ENCODE results near the gene GJC1.
"Not testable (repeated sequence)": the region's sequence is repeated elsewhere in the genome, so short reads cannot be mapped to it uniquely, and the experiment has no call there.

Gene GJC1

GRCh38 chr17:44842748-44843147 lies 12.7 kb upstream of the GJC1 start:
- DNase-seq, result no peak

- DNase-seq, result no peak
Observed at GRCh38 chr17:44840936-44841335, 10.8 kb upstream of the GJC1 start.

- DNase-seq, result no peak
Observed at GRCh38 chr17:44840274-44840673, 10.2 kb upstream of the GJC1 start.

- no peak for DNase-seq
Observed at GRCh38 chr17:44837196-44837595, 7.1 kb upstream of the GJC1 start.

GRCh38 chr17:44832805-44833204 lies 2.7 kb upstream of the GJC1 start:
- DNase-seq, result no peak

- no peak for DNase-seq
Observed at GRCh38 chr17:44831371-44831770, 1.3 kb upstream of the GJC1 start.

- no peak for DNase-seq
Observed at GRCh38 chr17:44830359-44831288, 537 bp upstream of the GJC1 start.

GRCh38 chr17:44828919-44829522 lies 1.1 kb downstream of the GJC1 start:
- no peak for DNase-seq

GRCh38 chr17:44827863-44828262 lies 2.2 kb downstream of the GJC1 start:
- no peak for DNase-seq

GRCh38 chr17:44826123-44826790 lies 3.8 kb downstream of the GJC1 start:
- DNase-seq, result no peak

GRCh38 chr17:44825236-44825635 lies 4.9 kb downstream of the GJC1 start:
- DNase-seq, result not testable (repeated sequence)

- peak; percentile 82 for DNase-seq
Observed at GRCh38 chr17:44820631-44821212, 9.4 kb downstream of the GJC1 start.

GRCh38 chr17:44818508-44818907 lies 11.6 kb downstream of the GJC1 start:
- DNase-seq, result not testable (repeated sequence)

- no peak for DNase-seq
Observed at GRCh38 chr17:44812263-44812662, 17.8 kb downstream of the GJC1 start.

- DNase-seq, result not testable (repeated sequence)
Observed at GRCh38 chr17:44808656-44809388, 21.3 kb downstream of the GJC1 start.

GRCh38 chr17:44808156-44808555 lies 21.9 kb downstream of the GJC1 start:
- no peak for DNase-seq

GRCh38 chr17:44807817-44808155 lies 22.3 kb downstream of the GJC1 start:
- DNase-seq, result no peak

- DNase-seq, result no peak
Observed at GRCh38 chr17:44807093-44807816, 22.8 kb downstream of the GJC1 start.

- no peak for DNase-seq
Observed at GRCh38 chr17:44804302-44805089, 25.6 kb downstream of the GJC1 start.

GRCh38 chr17:44801880-44802279 lies 28.2 kb downstream of the GJC1 start:
- no peak for DNase-seq

GRCh38 chr17:44798356-44798755 lies 31.7 kb downstream of the GJC1 start:
- DNase-seq, result no peak
